ENCODE results near the gene PHF2.
A peak's percentile ranks its signal among the peaks of the same experiment; 100 is the strongest.

PHF2 gene

DNA sequence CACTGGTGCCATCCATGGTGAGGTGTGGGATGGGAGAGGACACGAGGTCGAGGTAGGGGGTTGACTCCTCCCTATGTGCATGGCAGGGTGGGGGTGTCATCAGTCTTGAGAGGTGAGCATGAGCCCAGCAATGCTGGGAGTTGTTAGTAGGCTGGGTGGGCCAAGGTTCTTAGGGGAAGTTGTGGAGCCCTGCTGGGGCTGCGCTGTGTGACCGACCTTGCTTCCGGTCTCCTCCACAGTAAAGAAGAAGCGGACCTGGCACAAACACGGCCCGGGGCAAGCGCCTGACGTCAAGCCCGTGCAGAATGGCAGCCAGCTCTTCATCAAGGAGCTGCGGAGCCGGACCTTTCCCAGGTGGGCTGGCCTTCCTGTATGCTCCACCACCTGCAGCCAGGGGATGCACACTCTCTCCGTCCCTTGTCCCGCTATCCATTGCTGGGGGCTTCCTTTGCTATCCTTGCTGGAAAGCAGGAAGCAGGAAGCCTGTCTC is 59.8 kb downstream of the PHF2 start:
- TF ChIP-seq, protein P1, sequence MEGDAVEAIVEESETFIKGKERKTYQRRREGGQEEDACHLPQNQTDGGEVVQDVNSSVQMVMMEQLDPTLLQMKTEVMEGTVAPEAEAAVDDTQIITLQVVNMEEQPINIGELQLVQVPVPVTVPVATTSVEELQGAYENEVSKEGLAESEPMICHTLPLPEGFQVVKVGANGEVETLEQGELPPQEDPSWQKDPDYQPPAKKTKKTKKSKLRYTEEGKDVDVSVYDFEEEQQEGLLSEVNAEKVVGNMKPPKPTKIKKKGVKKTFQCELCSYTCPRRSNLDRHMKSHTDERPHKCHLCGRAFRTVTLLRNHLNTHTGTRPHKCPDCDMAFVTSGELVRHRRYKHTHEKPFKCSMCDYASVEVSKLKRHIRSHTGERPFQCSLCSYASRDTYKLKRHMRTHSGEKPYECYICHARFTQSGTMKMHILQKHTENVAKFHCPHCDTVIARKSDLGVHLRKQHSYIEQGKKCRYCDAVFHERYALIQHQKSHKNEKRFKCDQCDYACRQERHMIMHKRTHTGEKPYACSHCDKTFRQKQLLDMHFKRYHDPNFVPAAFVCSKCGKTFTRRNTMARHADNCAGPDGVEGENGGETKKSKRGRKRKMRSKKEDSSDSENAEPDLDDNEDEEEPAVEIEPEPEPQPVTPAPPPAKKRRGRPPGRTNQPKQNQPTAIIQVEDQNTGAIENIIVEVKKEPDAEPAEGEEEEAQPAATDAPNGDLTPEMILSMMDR (IDR thresholded peaks at IDR 0.05; ENCODE audit: low read depth, low read length) = no peak
- DNase-seq (ENCODE audit: extremely low read depth, low read depth) = no peak

DNA sequence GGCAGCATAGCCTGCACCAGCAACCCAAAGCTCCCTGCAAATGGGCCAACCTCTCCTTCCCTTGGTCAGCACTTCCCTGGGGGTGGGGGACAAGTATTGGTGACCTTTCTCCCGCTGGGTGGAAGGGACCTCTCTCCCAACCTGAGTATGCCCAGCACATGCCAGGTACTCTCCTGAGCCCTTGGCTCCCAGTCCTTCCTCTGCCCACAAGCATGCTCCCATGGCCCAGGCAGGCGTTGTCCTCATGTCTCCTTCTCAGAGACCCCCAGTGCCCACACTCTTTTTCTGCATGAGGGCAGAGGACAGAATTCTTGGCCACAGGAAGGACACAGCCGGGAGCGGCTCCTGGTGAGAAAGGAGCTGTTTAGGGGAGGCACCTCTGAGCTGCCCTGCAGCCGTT is 60.3 kb downstream of the PHF2 start:
- TF ChIP-seq, protein P1 (IDR thresholded peaks at IDR 0.05; ENCODE audit: low read depth, low read length) = no peak
- DNase-seq (ENCODE audit: extremely low read depth, low read depth) = no peak

DNA sequence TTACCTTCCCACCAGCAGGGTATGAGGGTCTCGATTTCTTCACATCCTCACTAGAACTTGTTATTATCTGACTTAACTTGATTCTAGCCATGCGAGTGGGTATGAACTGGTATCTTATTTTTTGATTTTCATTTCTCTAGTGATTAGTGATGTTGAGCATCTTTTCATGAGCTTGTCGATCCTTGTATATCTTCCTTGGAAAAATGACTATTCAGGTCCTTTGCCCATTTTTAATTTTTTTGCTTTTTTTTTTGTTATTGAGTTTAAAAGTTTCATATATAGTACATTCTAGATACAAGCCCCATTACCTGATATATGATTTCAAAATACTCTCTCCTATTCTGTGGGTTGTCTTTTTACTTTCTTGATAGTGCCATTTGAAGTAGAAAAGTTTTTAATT is 61.5 kb downstream of the PHF2 start:
- TF ChIP-seq, protein P1 (IDR thresholded peaks at IDR 0.05; ENCODE audit: low read depth, low read length) = no peak

DNA sequence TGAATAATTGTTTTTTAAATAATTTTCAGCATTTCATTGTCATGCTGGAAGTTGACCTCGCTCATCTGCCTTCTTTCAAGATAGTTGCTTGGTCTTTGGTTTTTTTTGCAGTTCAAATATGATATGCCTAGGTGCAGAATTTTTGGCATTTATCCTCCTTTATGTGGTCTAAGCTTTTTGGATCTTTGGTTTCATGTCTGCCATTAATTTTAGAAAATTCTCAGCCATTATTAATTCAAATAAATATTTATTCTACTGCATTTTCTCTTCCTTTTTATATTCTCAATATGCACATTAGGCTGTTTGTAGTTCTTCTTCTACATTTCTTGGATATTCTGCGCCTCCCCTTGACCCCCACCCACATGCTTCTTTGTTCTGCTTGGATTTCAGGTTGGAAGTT is 63.6 kb downstream of the PHF2 start:
- DNase-seq (ENCODE audit: extremely low read depth, low read depth) = no peak
- TF ChIP-seq, protein P1 (IDR thresholded peaks at IDR 0.05; ENCODE audit: low read depth, low read length) = no peak

More for the DNA sequence above, 61.5 kb downstream of the PHF2 start:
- DNase-seq (ENCODE audit: extremely low read depth, low read depth) = no peak

DNA sequence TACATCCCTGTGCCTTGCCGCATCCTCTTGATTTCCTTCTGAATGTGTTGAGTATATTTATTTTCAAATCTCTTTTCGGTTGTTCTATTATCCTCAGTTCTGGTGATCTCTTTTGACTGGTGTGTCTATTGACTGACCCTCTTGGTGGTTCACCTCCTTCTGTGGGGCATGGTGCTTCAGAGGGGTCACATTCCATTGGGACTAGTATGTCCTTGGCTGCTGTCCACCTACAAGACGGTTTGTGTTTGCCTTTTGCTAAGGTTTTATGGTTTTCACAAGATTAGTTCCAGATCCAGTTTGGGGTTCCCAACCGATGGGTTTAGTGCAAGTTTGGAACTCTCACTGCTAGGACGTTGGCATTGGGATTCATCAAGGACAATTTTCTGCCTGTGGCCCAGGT is 66.6 kb downstream of the PHF2 start:
- DNase-seq (ENCODE audit: extremely low read depth, low read depth) = peak; percentile 32
- TF ChIP-seq, protein P1 (IDR thresholded peaks at IDR 0.05; ENCODE audit: low read depth, low read length) = no peak

DNA sequence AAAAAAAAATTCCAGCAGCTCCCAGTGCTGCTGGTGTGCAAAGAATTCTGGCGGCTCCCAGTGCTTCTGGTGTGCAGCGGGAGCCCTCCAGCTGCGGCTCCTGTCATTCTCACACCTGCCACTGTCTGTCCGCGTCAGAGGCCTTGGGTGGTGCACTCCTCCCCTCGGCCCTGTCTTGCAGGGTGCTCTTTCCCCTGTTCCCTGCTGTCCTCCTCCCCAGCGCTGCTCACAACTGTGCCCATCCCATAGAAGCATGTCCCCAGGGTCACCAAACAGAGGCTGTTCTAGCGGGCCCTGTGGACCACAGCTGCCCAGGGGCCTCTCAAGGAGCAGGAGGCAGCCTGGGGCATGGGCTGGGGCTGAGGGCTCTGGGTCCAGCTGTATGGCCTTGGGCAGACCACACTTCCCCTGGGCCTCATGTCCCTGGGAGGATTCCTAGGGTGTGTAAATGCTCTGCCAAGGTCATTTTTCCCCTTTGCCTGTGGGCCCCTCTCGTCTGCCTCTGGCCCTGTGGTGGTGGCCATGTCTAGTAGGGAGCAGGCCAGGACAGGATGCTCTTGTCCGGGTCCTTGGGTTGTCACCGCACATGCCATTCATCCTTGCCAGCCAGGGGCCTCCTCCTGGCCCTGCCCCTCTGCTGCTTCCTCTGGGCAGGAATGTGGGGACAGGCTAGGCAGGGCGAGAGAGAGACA is 68.2 kb downstream of the PHF2 start:
- DNase-seq (ENCODE audit: extremely low read depth, low read depth) = no peak
- TF ChIP-seq, protein P1 (IDR thresholded peaks at IDR 0.05; ENCODE audit: low read depth, low read length) = no peak

DNA sequence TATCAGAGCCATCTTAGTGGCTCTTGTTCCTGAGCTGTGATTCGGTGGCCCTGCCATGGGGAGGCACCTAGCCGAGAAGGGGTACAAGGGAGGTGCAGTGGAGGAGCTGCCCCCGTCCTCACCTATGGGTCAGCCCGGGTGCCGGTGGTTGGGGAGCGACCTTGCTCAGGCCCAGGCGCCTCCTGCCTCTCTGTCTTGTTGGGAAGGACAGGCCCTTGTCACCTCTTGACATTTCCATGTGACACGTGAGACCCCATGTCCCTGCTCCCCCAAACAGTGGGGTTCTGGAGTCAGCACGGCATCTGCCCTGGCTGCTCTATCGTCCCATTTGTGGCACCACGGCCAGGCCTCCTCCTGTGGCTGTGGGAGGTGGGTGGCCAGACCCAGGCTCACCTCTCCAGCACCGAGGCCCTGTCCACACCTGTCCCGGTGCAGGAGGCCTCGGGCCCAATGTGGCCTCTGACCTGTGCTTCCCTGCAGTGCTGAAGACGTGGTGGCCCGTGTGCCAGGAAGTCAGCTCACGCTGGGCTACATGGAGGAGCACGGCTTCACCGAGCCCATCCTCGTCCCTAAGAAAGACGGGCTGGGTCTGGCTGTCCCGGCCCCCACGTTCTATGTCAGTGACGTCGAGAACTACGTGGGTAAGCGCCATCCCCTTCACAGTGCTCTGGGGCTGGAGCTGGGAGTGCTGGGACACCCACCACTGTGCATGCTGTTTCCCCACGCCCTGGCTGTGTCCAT is 68.9 kb downstream of the PHF2 start:
- DNase-seq (ENCODE audit: extremely low read depth, low read depth) = no peak
- TF ChIP-seq, protein P1 (IDR thresholded peaks at IDR 0.05; ENCODE audit: low read depth, low read length) = no peak

All from AG09319 (cell line).